M059J (cell line): ENCODE data around the gene SERPINB12. TPM values are rescaled to one million over a fixed set of nuclear protein-coding genes. Genes with fewer than 3 reads are reported as not detected.

Source experiments
- DNase-seq: peaks from one replicate; pipeline ENCODE4 v3.0.0-alpha.2; 2012; ENCODE audit warnings: low read depth
- total RNA-seq: library from RNA; depleted of rRNA; stranded (reverse); fragments of >200 nt; shearing (Covaris generic); gene quantifications from 2 replicates; pipeline ENCODE4 v1.2.3, GENCODE V29; 2014

Gene SERPINB12
- total RNA-seq, 1 experiment from 2014 or later, result not detected

DNA sequence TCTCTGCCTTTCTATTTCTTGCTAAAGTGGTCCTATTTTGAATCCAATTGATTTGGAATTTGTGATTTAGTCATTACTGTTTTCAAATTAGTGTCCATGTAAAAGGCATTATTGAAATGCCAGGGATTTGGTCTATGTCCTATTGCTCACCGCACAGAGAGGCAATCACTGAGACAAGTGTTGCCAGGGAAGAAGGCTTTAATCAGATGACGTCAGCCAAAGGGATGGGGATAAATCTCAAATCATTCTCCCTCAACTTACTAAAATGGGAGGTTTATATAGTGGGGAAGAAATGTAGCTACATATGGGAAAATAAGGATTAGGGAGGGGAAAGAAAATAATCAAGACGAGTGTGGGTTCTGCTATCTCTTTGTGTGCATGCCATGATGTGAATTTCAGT is 9.6 kb downstream of the SERPINB12 start:
- DNase-seq, result no peak

GRCh38 chr18:63552581-63552980 is 10.4 kb downstream of the SERPINB12 start:
- DNase-seq, result no peak

DNA sequence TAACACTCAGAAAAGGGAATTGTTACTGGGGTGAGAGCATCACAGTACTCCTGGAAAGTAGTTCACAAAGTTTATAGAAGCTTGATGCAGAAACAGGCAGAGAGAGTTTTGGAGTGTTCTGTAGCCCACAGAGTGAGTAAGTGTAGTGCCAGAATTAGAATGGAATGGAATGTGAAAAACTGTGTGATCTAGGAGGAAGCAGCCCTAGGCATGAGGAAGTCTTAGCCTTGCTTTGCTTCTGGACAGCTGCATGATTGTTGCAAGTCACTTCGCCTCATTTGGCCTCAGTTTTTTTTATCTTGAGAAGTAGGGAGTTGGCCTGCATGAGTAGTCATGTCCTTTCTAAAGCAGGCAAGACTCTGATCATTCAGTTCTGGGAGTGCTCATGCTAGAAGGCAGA is 10.9 kb downstream of the SERPINB12 start:
- peak; percentile 75 for DNase-seq

- DNase-seq, result no peak
Observed at GRCh38 chr18:63559567-63560491, 17.7 kb downstream of the SERPINB12 start.

DNA sequence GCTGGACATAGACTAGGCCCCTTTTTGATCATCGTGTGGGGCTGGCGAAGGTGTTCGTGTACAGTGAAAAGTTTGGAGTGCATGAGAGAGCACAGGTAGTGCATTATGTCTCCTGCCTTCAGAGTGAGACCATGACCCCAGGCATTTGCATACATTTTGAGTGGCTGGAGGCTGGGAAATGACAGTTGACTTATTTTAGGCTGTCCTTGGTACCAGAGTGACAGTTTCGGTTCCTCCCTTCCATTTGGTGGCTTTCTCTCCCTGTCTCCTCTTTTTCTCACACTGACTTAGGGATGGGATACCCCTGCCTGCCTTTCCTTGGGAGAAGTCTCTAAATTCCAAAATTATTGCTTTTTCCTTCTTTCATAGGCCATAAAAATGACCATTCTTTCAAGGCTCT is 20.1 kb downstream of the SERPINB12 start:
- DNase-seq, result no peak

- DNase-seq, result no peak
Observed at GRCh38 chr18:63564021-63564420, 21.9 kb downstream of the SERPINB12 start.

GRCh38 chr18:63564561-63564960 is 22.4 kb downstream of the SERPINB12 start:
- no peak for DNase-seq

DNA sequence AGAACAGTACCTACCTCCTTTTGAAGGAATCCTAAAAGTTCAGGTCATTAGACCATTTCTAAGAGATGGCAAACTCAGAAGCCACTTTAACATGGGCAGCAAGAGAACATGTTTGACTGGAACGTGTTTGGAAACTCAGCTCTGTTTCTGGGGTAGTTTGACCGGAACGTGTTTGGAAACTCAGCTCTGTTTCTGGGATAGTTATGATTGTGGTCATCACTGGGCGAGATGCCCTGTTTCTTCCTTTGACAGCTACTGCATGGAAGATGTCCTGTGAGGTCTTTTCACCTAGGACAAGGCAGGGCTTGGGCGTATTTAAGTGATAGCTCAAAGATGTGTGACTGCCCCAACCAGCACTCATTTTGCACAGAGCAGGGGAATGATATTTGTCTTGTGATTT is 25.1 kb downstream of the SERPINB12 start:
- peak; percentile 5 for DNase-seq

GRCh38 chr18:63567825-63568224 is 25.7 kb downstream of the SERPINB12 start:
- no peak for DNase-seq

DNA sequence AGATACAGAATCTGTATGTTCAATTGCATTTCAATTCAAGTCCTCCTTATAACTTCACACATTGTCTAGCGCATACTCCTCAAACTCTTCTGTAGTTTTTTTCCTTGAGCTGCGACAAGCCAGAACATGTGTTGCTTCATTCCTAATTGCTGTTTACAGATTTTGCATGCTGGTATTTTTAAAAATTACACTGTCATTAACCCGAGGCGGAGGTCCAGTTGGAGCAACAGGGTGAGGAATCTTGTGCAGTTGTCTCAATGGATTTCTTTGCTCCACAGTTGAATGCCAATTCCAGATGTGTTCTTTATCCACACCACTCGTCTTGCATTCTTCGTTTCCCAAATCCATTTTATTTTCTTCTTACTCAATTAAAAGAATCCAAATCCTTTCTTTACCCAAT is 28.6 kb downstream of the SERPINB12 start:
- DNase-seq, result no peak

- DNase-seq, result no peak
Observed at GRCh38 chr18:63575681-63576080, 33.5 kb downstream of the SERPINB12 start.

GRCh38 chr18:63578357-63578958 is 36.3 kb downstream of the SERPINB12 start:
- peak; percentile 43 for DNase-seq

- DNase-seq, result no peak
Observed at GRCh38 chr18:63579616-63580015, 37.4 kb downstream of the SERPINB12 start.

DNA sequence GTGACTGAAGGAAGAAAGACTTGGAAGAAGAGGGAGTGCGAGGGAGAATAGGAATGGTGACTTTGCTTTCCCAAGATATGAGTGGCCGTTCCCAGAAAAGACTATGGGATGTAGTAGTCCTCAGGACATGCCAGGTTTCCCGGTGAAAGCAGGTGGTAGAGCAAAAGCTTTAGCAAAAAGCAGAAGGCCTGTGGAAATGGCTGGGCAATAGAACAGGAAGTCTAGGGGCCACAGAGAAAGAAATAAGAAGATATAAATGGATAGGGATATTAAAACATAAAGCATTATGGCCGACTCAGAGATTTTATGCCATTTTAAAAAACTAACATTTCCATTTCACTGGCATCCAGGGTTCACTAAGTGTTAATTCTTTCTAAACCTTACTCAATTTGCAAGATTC is 43.8 kb downstream of the SERPINB12 start:
- DNase-seq, result no peak

DNA sequence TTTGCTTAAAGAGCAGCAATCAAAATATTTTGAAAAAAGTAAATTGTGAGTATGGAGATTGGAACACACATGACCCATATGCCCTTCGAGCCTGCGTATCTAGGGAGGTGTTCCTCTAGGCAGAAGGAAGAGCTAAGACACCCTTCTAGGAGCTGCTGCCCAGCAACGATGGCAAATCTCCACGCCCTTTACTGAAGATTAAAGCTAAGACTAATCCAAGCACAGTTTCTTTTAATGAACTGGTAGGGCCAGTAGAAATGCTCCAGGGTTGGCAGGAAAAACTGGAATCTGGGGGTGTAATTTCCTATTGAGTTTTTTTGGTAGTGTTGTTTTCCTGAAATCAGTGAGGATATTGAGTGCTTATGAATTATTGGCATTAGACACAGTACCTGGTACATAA is 44.3 kb downstream of the SERPINB12 start:
- no peak for DNase-seq

GRCh38 chr18:63586966-63587365 is 44.8 kb downstream of the SERPINB12 start, which contains the start of gene SERPINB13:
SERPINB13 (plus strand) TSS chr18:63587343; CDS start chr18:63588668, 1,325 bp downstream.
- DNase-seq, result no peak

DNA sequence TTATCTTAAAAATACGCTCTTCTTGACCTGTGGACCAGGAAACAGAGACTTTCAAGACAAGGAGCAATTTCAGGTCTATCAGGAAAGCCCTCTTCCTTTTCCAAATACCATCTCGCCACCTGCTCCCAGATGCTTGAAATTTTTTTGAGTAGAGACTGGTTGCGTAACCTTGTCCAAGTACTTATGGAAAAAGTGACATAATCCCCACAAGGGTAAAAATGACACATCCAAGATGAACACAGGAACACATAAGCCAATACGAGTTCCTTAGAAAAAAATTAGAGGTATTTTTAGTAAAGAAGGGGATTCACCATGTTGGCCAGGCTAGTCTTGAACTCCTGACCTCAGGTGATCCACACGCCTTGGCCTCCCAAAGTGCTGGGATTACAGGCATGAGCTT is 46.7 kb downstream of the SERPINB12 start:
- no peak for DNase-seq

- DNase-seq, result no peak
Observed at GRCh38 chr18:63590373-63590772, 48.2 kb downstream of the SERPINB12 start.

- no peak for DNase-seq
Observed at GRCh38 chr18:63590966-63591695, 49.0 kb downstream of the SERPINB12 start.

GRCh38 chr18:63591725-63592124 is 49.6 kb downstream of the SERPINB12 start:
- DNase-seq, result peak; percentile 45

GRCh38 chr18:63592471-63592870 is 50.3 kb downstream of the SERPINB12 start:
- DNase-seq, result no peak

GRCh38 chr18:63596964-63597363 is 54.8 kb downstream of the SERPINB12 start:
- DNase-seq, result peak; percentile 18
